Trophoblast cell (in vitro differentiated cells and primary cell): Measurements from ENCODE around the gene ATG7.
"Not testable (repeated sequence)": the region's sequence is repeated elsewhere in the genome, so short reads cannot be mapped to it uniquely, and the experiment has no call there.

Source experiments
- DNase-seq, 2 donors: peaks; one replicate each; pipeline ENCODE4 v3.0.0-alpha.2; 2016
- H2AFZ ChIP-seq: 2 replicates; pipeline ENCODE4 v1.6.1; 2013; ENCODE audit warnings: low read length, moderate library complexity, mild to moderate bottlenecking; ENCODE audit not compliant: insufficient read depth, poor library complexity
- H2AK5ac ChIP-seq: 2 replicates; pipeline ENCODE4 v1.6.1; 2013; ENCODE audit warnings: mild to moderate bottlenecking, low read length
- H2BK120ac ChIP-seq: 2 replicates; pipeline ENCODE4 v1.6.1; 2013; ENCODE audit warnings: low read length, mild to moderate bottlenecking, moderate library complexity; ENCODE audit not compliant: insufficient read depth, poor library complexity
- H2BK12ac ChIP-seq: 2 replicates; pipeline ENCODE4 v1.6.1; 2013; ENCODE audit warnings: mild to moderate bottlenecking, low read length, moderate library complexity
- H2BK5ac ChIP-seq: 2 replicates; pipeline ENCODE4 v1.6.1; 2013; ENCODE audit warnings: low read length, low read depth, moderate library complexity, mild to moderate bottlenecking; ENCODE audit not compliant: poor library complexity
- H3K14ac ChIP-seq: 2 replicates; pipeline ENCODE4 v1.6.1; 2013; ENCODE audit warnings: mild to moderate bottlenecking, low read length
- H3K18ac ChIP-seq: 2 replicates; pipeline ENCODE4 v1.6.1; 2013; ENCODE audit warnings: mild to moderate bottlenecking, low read length
- H3K23ac ChIP-seq: 2 replicates; pipeline ENCODE4 v1.6.1; 2013; ENCODE audit warnings: low read length
- H3K27ac ChIP-seq: 2 replicates; pipeline ENCODE4 v1.5.1; 2013; ENCODE audit warnings: low read depth, mild to moderate bottlenecking, inconsistent platforms, low read length, moderate library complexity
- H3K27me3 ChIP-seq: 2 replicates; pipeline ENCODE4 v1.6.1; 2013; ENCODE audit warnings: inconsistent platforms, mild to moderate bottlenecking, low read length, moderate library complexity; ENCODE audit not compliant: insufficient read depth
- H3K36me3 ChIP-seq, 2 experiments: 1 replicate in 1 of 2; 2 replicates in 1 of 2; pipeline ENCODE4 v1.6.1; 2013; ENCODE audit warnings: low read length in 2 of 2, mild to moderate bottlenecking in 2 of 2, moderate library complexity in 1 of 2; ENCODE audit not compliant: insufficient read depth in 2 of 2, control insufficient read depth in 1 of 2
- H3K4ac ChIP-seq: 2 replicates; pipeline ENCODE4 v1.6.1; 2013; ENCODE audit warnings: low read depth, mild to moderate bottlenecking, low read length, moderate library complexity
- H3K4me1 ChIP-seq, 2 experiments: 1 replicate in 1 of 2; 2 replicates in 1 of 2; pipeline ENCODE4 v1.6.1; 2013; ENCODE audit warnings: low read length in 2 of 2, mild to moderate bottlenecking in 2 of 2, moderate library complexity in 1 of 2; ENCODE audit not compliant: insufficient read depth in 2 of 2, control insufficient read depth in 1 of 2
- H3K4me2 ChIP-seq: 2 replicates; pipeline ENCODE4 v1.6.1; 2013; ENCODE audit warnings: inconsistent platforms, mild to moderate bottlenecking, low read length, moderate library complexity
- H3K4me3 ChIP-seq: 2 replicates; pipeline ENCODE4 v1.5.1; 2013; ENCODE audit warnings: mild to moderate bottlenecking, low read depth, low read length, inconsistent platforms
- H3K79me1 ChIP-seq: one replicate; pipeline ENCODE4 v1.6.1; 2013; ENCODE audit warnings: low read length
- H3K79me2 ChIP-seq: 2 replicates; pipeline ENCODE4 v1.6.1; 2013; ENCODE audit warnings: low read length, mild to moderate bottlenecking; ENCODE audit not compliant: control insufficient read depth, insufficient read depth, poor library complexity
- H3K9ac ChIP-seq: 2 replicates; pipeline ENCODE4 v1.6.1; 2013; ENCODE audit warnings: mild to moderate bottlenecking, low read length
- H3K9me3 ChIP-seq: 2 replicates; pipeline ENCODE4 v1.6.1; 2013; ENCODE audit warnings: low read depth, mild to moderate bottlenecking, control low read depth, inconsistent platforms, low read length; ENCODE audit not compliant: insufficient read depth
- H4K12ac ChIP-seq: 2 replicates; pipeline ENCODE4 v1.6.1; 2013; ENCODE audit warnings: low read depth, mild to moderate bottlenecking, low read length, moderate library complexity
- H4K8ac ChIP-seq: 2 replicates; pipeline ENCODE4 v1.6.1; 2013; ENCODE audit warnings: low read depth, mild to moderate bottlenecking, low read length, moderate library complexity
- H4K91ac ChIP-seq: one replicate; pipeline ENCODE4 v1.6.1; 2013; ENCODE audit warnings: low read depth, mild to moderate bottlenecking, low read length, moderate library complexity
- WGBS: extraction: QIAGEN DNeasy Blood & Tissue Kit; methylation state at CpG from one replicate; pipeline ENCODE4 v1.1.7; 2013; ENCODE audit warnings: missing lambda C conversion rate; ENCODE audit not compliant: insufficient read length, insufficient coverage; ENCODE audit errors: extremely low coverage; 5-methylcytosine and 5-hydroxymethylcytosine counted together

The ATG7 gene

GRCh38 chr3:11459186-11459824, 187.1 kb downstream of the ATG7 start:
- WGBS = no CpG with 5 or more reads among the region's 3 CpGs
- DNase-seq = no peak
- H2AK5ac ChIP-seq = no peak overlapping the region
- no peak overlapping the region for H2AFZ ChIP-seq
- H3K4ac ChIP-seq = no peak overlapping the region
- no peak overlapping the region for H3K23ac ChIP-seq
- no peaks in the 10 kb centered on the region for H3K4me1 ChIP-seq
- H3K9me3 ChIP-seq = peaks cover 2% of the 10 kb centered on the region
- no peaks in the 10 kb centered on the region for H3K27me3 ChIP-seq
- H3K18ac ChIP-seq = no peak overlapping the region
- H3K79me2 ChIP-seq = peaks cover 1% of the 10 kb centered on the region
- H3K9ac ChIP-seq = no peak overlapping the region
- no peak overlapping the region for H3K4me3 ChIP-seq
- H3K79me1 ChIP-seq = no peaks in the 10 kb centered on the region
- no peak overlapping the region for H4K12ac ChIP-seq
- no peak overlapping the region for H2BK12ac ChIP-seq
- no peak overlapping the region for H4K8ac ChIP-seq
- H3K27ac ChIP-seq = no peak overlapping the region
- no peak overlapping the region for H2BK5ac ChIP-seq
- no peak overlapping the region for H2BK120ac ChIP-seq
- H4K91ac ChIP-seq = no peak overlapping the region
- H3K4me2 ChIP-seq = no peak overlapping the region
- no peaks in the 10 kb centered on the region for H3K36me3 ChIP-seq
- H3K14ac ChIP-seq = no peak overlapping the region

- Histone ChIP-seq H2BK5ac (no peak overlapping the region), H3K18ac (no peak overlapping the region), H3K79me2 (peaks cover 1% of the 10 kb centered on the region), H3K27me3 (no peaks in the 10 kb centered on the region), H4K91ac (no peak overlapping the region), H2BK120ac (no peak overlapping the region), H2BK12ac (no peak overlapping the region), H3K4me3 (no peak overlapping the region), H3K4me1 (no peaks in the 10 kb centered on the region), H3K4ac (no peak overlapping the region), H4K8ac (no peak overlapping the region), H2AFZ (no peak overlapping the region), H3K4me2 (no peak overlapping the region), H3K27ac (no peak overlapping the region), H3K9me3 (peaks cover 2% of the 10 kb centered on the region), H3K14ac (no peak overlapping the region), H3K23ac (no peak overlapping the region), H3K79me1 (no peaks in the 10 kb centered on the region), H3K9ac (no peak overlapping the region), H2AK5ac (no peak overlapping the region), H4K12ac (no peak overlapping the region), H3K36me3 (no peaks in the 10 kb centered on the region)
- WGBS = no CpG with 5 or more reads among the region's 3 CpGs
- no peak for DNase-seq
These were observed 189.0 kb downstream of the ATG7 start for GRCh38 chr3:11461226-11461625.

- not testable (repeated sequence) for H3K18ac ChIP-seq, H2AK5ac ChIP-seq, H2AFZ ChIP-seq, H2BK120ac ChIP-seq, H3K79me1 ChIP-seq, H3K14ac ChIP-seq, H3K79me2 ChIP-seq, H3K9ac ChIP-seq, H4K8ac ChIP-seq, H3K4me1 ChIP-seq, H4K91ac ChIP-seq, H2BK12ac ChIP-seq, H3K9me3 ChIP-seq, H2BK5ac ChIP-seq, H4K12ac ChIP-seq, DNase-seq, H3K36me3 ChIP-seq, H3K4me3 ChIP-seq, H3K27me3 ChIP-seq, H3K23ac ChIP-seq, H3K4ac ChIP-seq, H3K4me2 ChIP-seq, H3K27ac ChIP-seq
- no CpG with 5 or more reads among the region's 4 CpGs for WGBS
These were observed 190.5 kb downstream of the ATG7 start for GRCh38 chr3:11462673-11463072.

- no peak overlapping the region for H4K8ac ChIP-seq
- H3K27ac ChIP-seq = no peak overlapping the region
- no peaks in the 10 kb centered on the region for H3K27me3 ChIP-seq
- H3K9ac ChIP-seq = no peak overlapping the region
- no peak overlapping the region for H2AFZ ChIP-seq
- no peak overlapping the region for H3K14ac ChIP-seq
- H3K9me3 ChIP-seq = peaks cover 2% of the 10 kb centered on the region
- H2BK5ac ChIP-seq = no peak overlapping the region
- H3K18ac ChIP-seq = no peak overlapping the region
- H3K23ac ChIP-seq = no peak overlapping the region
- H2AK5ac ChIP-seq = no peak overlapping the region
- H3K4me3 ChIP-seq = no peak overlapping the region
- no peak overlapping the region for H4K91ac ChIP-seq
- H3K79me1 ChIP-seq = no peaks in the 10 kb centered on the region
- H3K79me2 ChIP-seq = peaks cover 1% of the 10 kb centered on the region
- H2BK12ac ChIP-seq = no peak overlapping the region
- H3K4ac ChIP-seq = no peak overlapping the region
- WGBS = no CpG with 5 or more reads among the region's 2 CpGs
- H4K12ac ChIP-seq = no peak overlapping the region
- no peak for DNase-seq
- peaks cover 0 to 3% of the 10 kb centered on the region in 2 experiments for H3K36me3 ChIP-seq
- H3K4me2 ChIP-seq = no peak overlapping the region
- H2BK120ac ChIP-seq = no peak overlapping the region
- no peaks in the 10 kb centered on the region for H3K4me1 ChIP-seq
These were observed 191.4 kb downstream of the ATG7 start for GRCh38 chr3:11463591-11463990.
